Measurements from ENCODE around the gene PIGX. TPM values are rescaled to one million over a fixed set of nuclear protein-coding genes. Genes with fewer than 3 reads are reported as not detected.

Gene PIGX
- total and polyA plus RNA-seq, 2 experiments from 2014 or later: 31.6 to 36.7 TPM

DNA sequence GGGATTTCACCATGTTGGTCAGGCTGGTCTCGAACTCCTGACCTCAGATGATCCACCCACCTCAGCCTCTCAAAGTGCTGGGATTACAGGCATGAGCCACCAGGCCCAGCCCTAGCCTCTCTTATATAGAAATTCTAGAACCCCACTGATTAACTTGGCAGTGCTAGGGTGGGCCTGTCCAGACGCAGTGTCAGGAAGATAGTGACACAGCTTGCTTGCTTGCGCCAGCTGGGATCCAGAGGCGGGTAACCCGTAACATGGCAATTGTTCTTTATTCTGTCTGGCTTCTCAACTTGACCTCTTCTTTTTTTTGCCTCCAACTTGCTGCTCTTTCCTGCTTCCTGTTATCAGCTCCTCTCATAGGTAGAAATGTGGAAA, 16.3 kb upstream of the PIGX start:
- DNase-seq (ENCODE audit: low spot score): no peak
- Histone ChIP-seq H3K9me2 (replicated peaks; ENCODE audit: insufficient read depth) (no peaks in the 10 kb centered on the region), H3K79me2 (no peaks in the 10 kb centered on the region), H2AFZ (no peak overlapping the region), H3K4me3 (no peak overlapping the region), H3K4me2 (no peak overlapping the region), H3K27ac (no peak overlapping the region), H3K9me3 (ENCODE audit: low read depth) (no peaks in the 10 kb centered on the region), H3K27me3 (no peaks in the 10 kb centered on the region), H4K20me1 (ENCODE audit: insufficient read depth, poor library complexity, severe bottlenecking) (no peaks in the 10 kb centered on the region), H3K4me1 (ENCODE audit: insufficient read depth) (no peaks in the 10 kb centered on the region), H3K36me3 (replicated peaks; ENCODE audit: insufficient read depth, low read depth) (no peaks in the 10 kb centered on the region)
- TF ChIP-seq EZH2phosphoT487 (IDR thresholded peaks at IDR 0.05; ENCODE audit: low read depth, severe bottlenecking, unreplicated experiment) (no peak), EZH2 (IDR thresholded peaks at IDR 0.05; ENCODE audit: borderline replicate concordance) (no peak)
- TF ChIP-seq, protein P1, sequence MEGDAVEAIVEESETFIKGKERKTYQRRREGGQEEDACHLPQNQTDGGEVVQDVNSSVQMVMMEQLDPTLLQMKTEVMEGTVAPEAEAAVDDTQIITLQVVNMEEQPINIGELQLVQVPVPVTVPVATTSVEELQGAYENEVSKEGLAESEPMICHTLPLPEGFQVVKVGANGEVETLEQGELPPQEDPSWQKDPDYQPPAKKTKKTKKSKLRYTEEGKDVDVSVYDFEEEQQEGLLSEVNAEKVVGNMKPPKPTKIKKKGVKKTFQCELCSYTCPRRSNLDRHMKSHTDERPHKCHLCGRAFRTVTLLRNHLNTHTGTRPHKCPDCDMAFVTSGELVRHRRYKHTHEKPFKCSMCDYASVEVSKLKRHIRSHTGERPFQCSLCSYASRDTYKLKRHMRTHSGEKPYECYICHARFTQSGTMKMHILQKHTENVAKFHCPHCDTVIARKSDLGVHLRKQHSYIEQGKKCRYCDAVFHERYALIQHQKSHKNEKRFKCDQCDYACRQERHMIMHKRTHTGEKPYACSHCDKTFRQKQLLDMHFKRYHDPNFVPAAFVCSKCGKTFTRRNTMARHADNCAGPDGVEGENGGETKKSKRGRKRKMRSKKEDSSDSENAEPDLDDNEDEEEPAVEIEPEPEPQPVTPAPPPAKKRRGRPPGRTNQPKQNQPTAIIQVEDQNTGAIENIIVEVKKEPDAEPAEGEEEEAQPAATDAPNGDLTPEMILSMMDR (IDR thresholded peaks at IDR 0.05; ENCODE audit: poor library complexity): no peak
- 95% methylated on average over 5 of the region's 5 CpGs for WGBS (ENCODE audit: low lambda C conversion rate, missing lambda C conversion rate)

- Histone ChIP-seq H3K27me3 (no peaks in the 10 kb centered on the region), H3K4me3 (no peak overlapping the region), H3K36me3 (replicated peaks; ENCODE audit: insufficient read depth, low read depth) (no peaks in the 10 kb centered on the region), H4K20me1 (ENCODE audit: insufficient read depth, poor library complexity, severe bottlenecking) (no peaks in the 10 kb centered on the region), H2AFZ (no peak overlapping the region), H3K27ac (no peak overlapping the region), H3K79me2 (no peaks in the 10 kb centered on the region), H3K4me2 (no peak overlapping the region), H3K4me1 (ENCODE audit: insufficient read depth) (no peaks in the 10 kb centered on the region), H3K9me3 (ENCODE audit: low read depth) (no peaks in the 10 kb centered on the region), H3K9me2 (replicated peaks; ENCODE audit: insufficient read depth) (no peaks in the 10 kb centered on the region)
- WGBS (ENCODE audit: low lambda C conversion rate, missing lambda C conversion rate): 87% methylated on average over 5 of the region's 5 CpGs
- TF ChIP-seq EZH2 (IDR thresholded peaks at IDR 0.05; ENCODE audit: borderline replicate concordance) (no peak), EZH2phosphoT487 (IDR thresholded peaks at IDR 0.05; ENCODE audit: low read depth, severe bottlenecking, unreplicated experiment) (no peak)
- TF ChIP-seq, protein P1 (IDR thresholded peaks at IDR 0.05; ENCODE audit: poor library complexity): no peak
- no peak for DNase-seq (ENCODE audit: low spot score)
These were observed 14.9 kb upstream of the PIGX start for GRCh38 chr3:196697270-196697669.

GRCh38 chr3:196699749-196700148, 12.4 kb upstream of the PIGX start:
- Histone ChIP-seq H3K27me3 (no peaks in the 10 kb centered on the region), H3K4me2 (no peak overlapping the region), H3K79me2 (no peaks in the 10 kb centered on the region), H3K4me1 (ENCODE audit: insufficient read depth) (no peaks in the 10 kb centered on the region), H3K4me3 (no peak overlapping the region), H3K27ac (no peak overlapping the region), H3K9me3 (ENCODE audit: low read depth) (no peaks in the 10 kb centered on the region), H3K9me2 (replicated peaks; ENCODE audit: insufficient read depth) (no peaks in the 10 kb centered on the region), H3K36me3 (replicated peaks; ENCODE audit: insufficient read depth, low read depth) (no peaks in the 10 kb centered on the region), H2AFZ (no peak overlapping the region), H4K20me1 (ENCODE audit: insufficient read depth, poor library complexity, severe bottlenecking) (no peaks in the 10 kb centered on the region)
- TF ChIP-seq, protein P1 (IDR thresholded peaks at IDR 0.05; ENCODE audit: poor library complexity): no peak
- TF ChIP-seq EZH2phosphoT487 (IDR thresholded peaks at IDR 0.05; ENCODE audit: low read depth, severe bottlenecking, unreplicated experiment) (no peak), EZH2 (IDR thresholded peaks at IDR 0.05; ENCODE audit: borderline replicate concordance) (no peak)
- WGBS (ENCODE audit: low lambda C conversion rate, missing lambda C conversion rate): 80% methylated on average over 7 of the region's 7 CpGs
- DNase-seq (ENCODE audit: low spot score): no peak

- Histone ChIP-seq H3K4me1 (ENCODE audit: insufficient read depth) (no peaks in the 10 kb centered on the region), H3K36me3 (replicated peaks; ENCODE audit: insufficient read depth, low read depth) (no peaks in the 10 kb centered on the region), H3K4me3 (no peak overlapping the region), H3K27me3 (no peaks in the 10 kb centered on the region), H3K9me2 (replicated peaks; ENCODE audit: insufficient read depth) (no peaks in the 10 kb centered on the region), H3K79me2 (no peaks in the 10 kb centered on the region), H3K4me2 (no peak overlapping the region), H2AFZ (no peak overlapping the region), H3K27ac (no peak overlapping the region), H3K9me3 (ENCODE audit: low read depth) (no peaks in the 10 kb centered on the region), H4K20me1 (ENCODE audit: insufficient read depth, poor library complexity, severe bottlenecking) (no peaks in the 10 kb centered on the region)
- WGBS (ENCODE audit: low lambda C conversion rate, missing lambda C conversion rate): 83% methylated on average over 4 of the region's 4 CpGs
- DNase-seq (ENCODE audit: low spot score): no peak
- TF ChIP-seq, protein P1 (IDR thresholded peaks at IDR 0.05; ENCODE audit: poor library complexity): no peak
- TF ChIP-seq EZH2phosphoT487 (IDR thresholded peaks at IDR 0.05; ENCODE audit: low read depth, severe bottlenecking, unreplicated experiment) (no peak), EZH2 (IDR thresholded peaks at IDR 0.05; ENCODE audit: borderline replicate concordance) (no peak)
These were observed 11.4 kb upstream of the PIGX start for GRCh38 chr3:196700801-196701200.
